HL-60 (cell line): Measurements from ENCODE around the gene SHH.

Experiments
- POLR2AphosphoS5 ChIP-seq: IDR thresholded peaks from 2 replicates; pipeline ENCODE4 v1.6.1; 2012; ENCODE audit warnings: low read depth
- TF ChIP-seq, protein P1 (sequence below): IDR thresholded peaks from one replicate; pipeline ENCODE4 v1.5.1; 2011; ENCODE audit warnings: low read length, control low read depth, inconsistent platforms; ENCODE audit not compliant: insufficient read depth

DNA sequence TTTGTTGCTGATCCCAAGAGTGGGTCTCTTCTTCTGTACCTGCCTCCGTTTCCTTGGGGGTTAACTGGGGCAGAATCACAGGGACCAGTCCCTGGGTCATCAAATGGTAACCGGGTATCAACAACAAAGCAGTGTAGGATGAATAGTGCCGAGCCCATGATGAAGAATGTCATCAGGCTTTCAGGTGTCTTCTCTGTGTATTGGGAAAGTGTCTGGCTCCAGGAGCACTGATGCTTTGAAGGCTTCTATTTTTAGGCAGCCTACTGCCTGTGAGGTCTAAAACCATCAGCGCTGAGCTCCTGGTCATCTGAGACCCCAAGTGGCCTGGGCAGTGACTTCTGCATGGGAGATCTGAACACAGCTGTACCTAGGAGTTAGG, 48.2 kb upstream of the SHH start:
- TF ChIP-seq, protein P1, sequence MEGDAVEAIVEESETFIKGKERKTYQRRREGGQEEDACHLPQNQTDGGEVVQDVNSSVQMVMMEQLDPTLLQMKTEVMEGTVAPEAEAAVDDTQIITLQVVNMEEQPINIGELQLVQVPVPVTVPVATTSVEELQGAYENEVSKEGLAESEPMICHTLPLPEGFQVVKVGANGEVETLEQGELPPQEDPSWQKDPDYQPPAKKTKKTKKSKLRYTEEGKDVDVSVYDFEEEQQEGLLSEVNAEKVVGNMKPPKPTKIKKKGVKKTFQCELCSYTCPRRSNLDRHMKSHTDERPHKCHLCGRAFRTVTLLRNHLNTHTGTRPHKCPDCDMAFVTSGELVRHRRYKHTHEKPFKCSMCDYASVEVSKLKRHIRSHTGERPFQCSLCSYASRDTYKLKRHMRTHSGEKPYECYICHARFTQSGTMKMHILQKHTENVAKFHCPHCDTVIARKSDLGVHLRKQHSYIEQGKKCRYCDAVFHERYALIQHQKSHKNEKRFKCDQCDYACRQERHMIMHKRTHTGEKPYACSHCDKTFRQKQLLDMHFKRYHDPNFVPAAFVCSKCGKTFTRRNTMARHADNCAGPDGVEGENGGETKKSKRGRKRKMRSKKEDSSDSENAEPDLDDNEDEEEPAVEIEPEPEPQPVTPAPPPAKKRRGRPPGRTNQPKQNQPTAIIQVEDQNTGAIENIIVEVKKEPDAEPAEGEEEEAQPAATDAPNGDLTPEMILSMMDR: no peak
- TF ChIP-seq POLR2AphosphoS5: no peak
